Stimulated activated CD8-positive, alpha-beta memory T cell treated with anti-CD3 and anti-CD28 coated beads, Interleukin-7, amount 100 ng/mL, for 1 hour (primary cell): ENCODE data around the gene COPZ1.
"Not testable (repeated sequence)": the region's sequence is repeated elsewhere in the genome, so short reads cannot be mapped to it uniquely, and the experiment has no call there.

Experiments used
- DNase-seq, 2 donors: peaks; one replicate each; pipeline ENCODE4 v3.0.0-alpha.2; 2020; ENCODE audit warnings: low read depth in 2 of 2

Gene COPZ1

GRCh38 chr12:54324617-54325441, at the start of gene COPZ1:
TSS of gene COPZ1 (plus strand) at chr12:54325131. CDS start at chr12:54325164, 33 bp downstream.
- peak; percentile 81 to 85 for DNase-seq

- no peak for DNase-seq
Observed at GRCh38 chr12:54276368-54276767, 48.6 kb upstream of the COPZ1 start.

GRCh38 chr12:54277823-54278276, 47.1 kb upstream of the COPZ1 start:
- DNase-seq: no peak

- DNase-seq: no peak
Observed at GRCh38 chr12:54279227-54279631, 45.7 kb upstream of the COPZ1 start.

GRCh38 chr12:54279632-54280467, 45.1 kb upstream of the COPZ1 start, which contains the start of gene CBX5:
TSS of gene CBX5 (minus strand) at chr12:54280122. CDS start at chr12:54257650, 22,472 bp downstream.
- DNase-seq: peak; percentile 99

GRCh38 chr12:54280468-54281260, 44.3 kb upstream of the COPZ1 start, which contains the start of gene HNRNPA1:
TSS of gene HNRNPA1 (plus strand) at chr12:54280726. CDS start at chr12:54280808, 82 bp downstream.
- DNase-seq: peak; percentile 82 to 84

GRCh38 chr12:54281261-54281638, 43.7 kb upstream of the COPZ1 start:
- not testable (repeated sequence) for DNase-seq

- DNase-seq: not testable (repeated sequence)
Observed at GRCh38 chr12:54281694-54282093, 43.2 kb upstream of the COPZ1 start.

GRCh38 chr12:54282949-54283593, 41.9 kb upstream of the COPZ1 start:
- no peak for DNase-seq

- not testable (repeated sequence) for DNase-seq
Observed at GRCh38 chr12:54284070-54284780, 40.7 kb upstream of the COPZ1 start.

- DNase-seq: no peak
Observed at GRCh38 chr12:54285150-54286041, 39.5 kb upstream of the COPZ1 start.

GRCh38 chr12:54286042-54287030, 38.6 kb upstream of the COPZ1 start:
- no peak for DNase-seq

- no peak for DNase-seq
Observed at GRCh38 chr12:54287261-54288157, 37.4 kb upstream of the COPZ1 start.

- no peak for DNase-seq
Observed at GRCh38 chr12:54292083-54292930, 32.6 kb upstream of the COPZ1 start.

GRCh38 chr12:54292931-54293241, 32.0 kb upstream of the COPZ1 start:
- no peak for DNase-seq
